ENCODE measurements around the gene SORCS2.

SORCS2 gene

DNA sequence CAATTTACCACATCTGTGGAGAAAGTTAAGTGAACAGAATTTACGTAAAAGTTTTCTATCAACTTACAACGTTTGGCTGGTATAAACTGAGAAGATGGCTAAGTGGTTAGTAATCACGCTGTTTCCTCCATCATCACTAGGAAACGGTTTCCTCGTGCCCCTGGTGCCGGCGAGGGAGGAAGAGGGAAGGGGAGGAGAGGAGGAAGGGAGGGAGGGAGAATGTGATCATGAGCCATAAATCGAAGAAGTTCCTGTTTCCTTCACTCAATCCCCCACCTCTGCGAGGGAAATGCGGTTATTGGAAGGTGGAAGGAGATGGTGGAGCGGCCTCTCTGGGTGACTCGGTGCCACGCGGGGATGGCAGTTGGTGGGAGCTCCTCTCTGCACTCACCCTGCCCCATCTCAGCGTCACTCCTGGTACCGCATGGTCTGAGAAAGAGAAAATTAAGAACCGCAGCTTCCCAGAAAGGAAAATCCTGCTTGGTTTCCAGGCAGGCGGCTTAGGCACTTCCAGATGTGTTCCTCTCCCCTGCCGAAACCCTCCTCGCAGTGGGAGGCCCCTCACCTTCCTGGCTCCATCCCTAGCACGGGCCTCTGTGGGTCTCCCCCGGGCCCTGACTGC is 530.5 kb downstream of the SORCS2 start:
- no peaks in the 10 kb centered on the region for H3K36me3 ChIP-seq (ENCODE audit: insufficient read depth, insufficient read length, low read length)
- H3K9me3 ChIP-seq (ENCODE audit: insufficient read depth, low read length) = no peaks in the 10 kb centered on the region
- DNase-seq (ENCODE audit: low read depth, low spot score) = no peak
- peaks cover 30% of the 10 kb centered on the region for H3K27me3 ChIP-seq (ENCODE audit: insufficient read depth, insufficient read length)
- H3K4me3 ChIP-seq (ENCODE audit: insufficient read length, low read depth) = no peak overlapping the region
- no peak overlapping the region for H3K9ac ChIP-seq (ENCODE audit: insufficient read length, low read depth)
- peaks cover 9% of the 10 kb centered on the region for H3K4me1 ChIP-seq (ENCODE audit: insufficient read depth, insufficient read length)
- no peak for TF ChIP-seq SUZ12 (IDR thresholded peaks at IDR 0.05; ENCODE audit: extremely low read depth, insufficient read depth, insufficient read length)
- TF ChIP-seq ZNF274 (IDR thresholded peaks at IDR 0.05; ENCODE audit: low read depth, low read length) = no peak
- TF ChIP-seq YY1 (IDR thresholded peaks at IDR 0.05; ENCODE audit: insufficient read depth, insufficient read length) = no peak

GRCh38 chr4:7723625-7724024 is 531.3 kb downstream of the SORCS2 start:
- no peak for DNase-seq (ENCODE audit: low read depth, low spot score)
- TF ChIP-seq ZNF274 (IDR thresholded peaks at IDR 0.05; ENCODE audit: low read depth, low read length) (no peak), SUZ12 (IDR thresholded peaks at IDR 0.05; ENCODE audit: extremely low read depth, insufficient read depth, insufficient read length) (no peak), YY1 (IDR thresholded peaks at IDR 0.05; ENCODE audit: insufficient read depth, insufficient read length) (no peak)
- no peaks in the 10 kb centered on the region for H3K36me3 ChIP-seq (ENCODE audit: insufficient read depth, insufficient read length, low read length)
- H3K9me3 ChIP-seq (ENCODE audit: insufficient read depth, low read length) = no peaks in the 10 kb centered on the region
- no peak overlapping the region for H3K9ac ChIP-seq (ENCODE audit: insufficient read length, low read depth)
- peaks cover 23% of the 10 kb centered on the region for H3K27me3 ChIP-seq (ENCODE audit: insufficient read depth, insufficient read length)
- H3K4me1 ChIP-seq (ENCODE audit: insufficient read depth, insufficient read length) = peaks cover 7% of the 10 kb centered on the region
- H3K4me3 ChIP-seq (ENCODE audit: insufficient read length, low read depth) = no peak overlapping the region

- Histone ChIP-seq H3K4me1 (ENCODE audit: insufficient read depth, insufficient read length) (no peaks in the 10 kb centered on the region), H3K36me3 (ENCODE audit: insufficient read depth, insufficient read length, low read length) (no peaks in the 10 kb centered on the region), H3K9ac (ENCODE audit: insufficient read length, low read depth) (no peak overlapping the region), H3K27me3 (ENCODE audit: insufficient read depth, insufficient read length) (peaks cover under 1% of the 10 kb centered on the region), H3K4me3 (ENCODE audit: insufficient read length, low read depth) (no peak overlapping the region), H3K9me3 (ENCODE audit: insufficient read depth, low read length) (no peaks in the 10 kb centered on the region)
- TF ChIP-seq SUZ12 (IDR thresholded peaks at IDR 0.05; ENCODE audit: extremely low read depth, insufficient read depth, insufficient read length) (no peak), YY1 (IDR thresholded peaks at IDR 0.05; ENCODE audit: insufficient read depth, insufficient read length) (no peak), ZNF274 (IDR thresholded peaks at IDR 0.05; ENCODE audit: low read depth, low read length) (no peak)
- DNase-seq (ENCODE audit: low read depth, low spot score) = no peak
Measured at GRCh38 chr4:7725951-7726350, 533.6 kb downstream of the SORCS2 start.

- Histone ChIP-seq H3K27me3 (ENCODE audit: insufficient read depth, insufficient read length) (no peaks in the 10 kb centered on the region), H3K4me1 (ENCODE audit: insufficient read depth, insufficient read length) (no peaks in the 10 kb centered on the region), H3K9ac (ENCODE audit: insufficient read length, low read depth) (no peak overlapping the region), H3K9me3 (ENCODE audit: insufficient read depth, low read length) (no peaks in the 10 kb centered on the region), H3K36me3 (ENCODE audit: insufficient read depth, insufficient read length, low read length) (no peaks in the 10 kb centered on the region), H3K4me3 (ENCODE audit: insufficient read length, low read depth) (no peak overlapping the region)
- no peak for DNase-seq (ENCODE audit: low read depth, low spot score)
- no peak for TF ChIP-seq YY1 (IDR thresholded peaks at IDR 0.05; ENCODE audit: insufficient read depth, insufficient read length)
- TF ChIP-seq ZNF274 (IDR thresholded peaks at IDR 0.05; ENCODE audit: low read depth, low read length) = no peak
- no peak for TF ChIP-seq SUZ12 (IDR thresholded peaks at IDR 0.05; ENCODE audit: extremely low read depth, insufficient read depth, insufficient read length)
Measured at GRCh38 chr4:7726665-7727413, 534.5 kb downstream of the SORCS2 start.

DNA sequence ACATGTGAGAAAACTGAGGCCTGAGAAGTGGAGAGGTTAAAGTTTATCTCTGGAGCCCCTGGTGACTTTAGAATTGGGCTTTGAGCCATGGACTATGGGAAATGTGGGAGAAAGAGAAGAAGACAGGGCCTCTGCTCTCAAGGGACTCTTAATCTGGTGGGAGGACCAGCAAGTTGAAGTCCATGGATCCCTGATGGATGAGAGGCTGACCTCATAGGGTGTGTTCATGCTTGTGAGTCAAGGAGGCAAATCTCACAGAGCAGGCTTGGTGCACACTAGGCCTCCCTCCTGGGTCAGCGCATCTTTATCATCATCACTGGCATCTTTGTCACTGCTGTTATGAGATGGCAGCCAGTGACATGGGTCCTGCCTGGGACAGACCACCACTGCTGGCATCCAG is 535.4 kb downstream of the SORCS2 start:
- Histone ChIP-seq H3K36me3 (ENCODE audit: insufficient read depth, insufficient read length, low read length) (no peaks in the 10 kb centered on the region), H3K9ac (ENCODE audit: insufficient read length, low read depth) (no peak overlapping the region), H3K9me3 (ENCODE audit: insufficient read depth, low read length) (no peaks in the 10 kb centered on the region), H3K27me3 (ENCODE audit: insufficient read depth, insufficient read length) (no peaks in the 10 kb centered on the region), H3K4me1 (ENCODE audit: insufficient read depth, insufficient read length) (no peaks in the 10 kb centered on the region), H3K4me3 (ENCODE audit: insufficient read length, low read depth) (no peak overlapping the region)
- no peak for DNase-seq (ENCODE audit: low read depth, low spot score)
- TF ChIP-seq SUZ12 (IDR thresholded peaks at IDR 0.05; ENCODE audit: extremely low read depth, insufficient read depth, insufficient read length) (no peak), ZNF274 (IDR thresholded peaks at IDR 0.05; ENCODE audit: low read depth, low read length) (no peak), YY1 (IDR thresholded peaks at IDR 0.05; ENCODE audit: insufficient read depth, insufficient read length) (no peak)

DNA sequence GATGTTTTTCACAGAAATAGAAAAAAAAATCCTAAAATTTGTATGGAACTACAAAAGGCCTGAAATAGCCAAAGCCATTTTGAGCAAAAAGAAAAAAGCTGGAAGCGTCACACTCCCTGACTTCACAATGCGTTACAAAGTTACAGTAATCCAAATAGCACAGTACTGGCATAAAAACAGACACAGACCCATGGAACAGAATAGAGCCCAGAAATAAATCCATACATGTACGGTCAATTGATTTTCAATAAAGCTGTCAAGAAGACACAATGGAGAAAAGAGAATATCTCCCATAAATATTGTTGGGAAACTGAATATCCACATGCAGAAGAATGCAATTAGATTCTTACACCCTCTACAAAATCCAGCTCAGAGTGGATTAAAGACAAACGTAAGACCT is 539.1 kb downstream of the SORCS2 start:
- H3K4me1 ChIP-seq (ENCODE audit: insufficient read depth, insufficient read length) = peaks cover 5% of the 10 kb centered on the region
- no peaks in the 10 kb centered on the region for H3K36me3 ChIP-seq (ENCODE audit: insufficient read depth, insufficient read length, low read length)
- H3K9me3 ChIP-seq (ENCODE audit: insufficient read depth, low read length) = no peaks in the 10 kb centered on the region
- DNase-seq (ENCODE audit: low read depth, low spot score) = no peak
- no peaks in the 10 kb centered on the region for H3K27me3 ChIP-seq (ENCODE audit: insufficient read depth, insufficient read length)
- H3K9ac ChIP-seq (ENCODE audit: insufficient read length, low read depth) = no peak overlapping the region
- no peak overlapping the region for H3K4me3 ChIP-seq (ENCODE audit: insufficient read length, low read depth)
- TF ChIP-seq YY1 (IDR thresholded peaks at IDR 0.05; ENCODE audit: insufficient read depth, insufficient read length) = no peak
- no peak for TF ChIP-seq ZNF274 (IDR thresholded peaks at IDR 0.05; ENCODE audit: low read depth, low read length)
- no peak for TF ChIP-seq SUZ12 (IDR thresholded peaks at IDR 0.05; ENCODE audit: extremely low read depth, insufficient read depth, insufficient read length)

DNA sequence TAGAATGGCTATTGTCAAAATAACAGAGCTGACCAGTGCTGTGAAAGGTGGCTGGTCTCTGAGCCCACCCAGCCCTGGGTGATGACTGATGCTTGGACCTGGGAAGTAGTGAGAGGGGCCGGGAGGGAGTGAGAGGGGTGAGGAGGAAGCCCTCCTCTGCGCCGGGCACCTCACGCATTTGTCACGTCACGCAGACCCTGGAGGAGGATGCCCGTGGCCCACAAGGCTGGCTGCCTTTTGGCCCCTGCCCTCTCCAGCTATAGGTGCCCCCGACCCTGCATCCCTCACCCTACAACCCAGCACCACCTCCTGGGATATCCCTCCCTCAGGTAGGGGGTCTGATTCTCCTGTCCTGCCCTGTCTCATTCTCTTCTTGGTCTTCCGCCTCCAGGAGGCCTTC is 539.9 kb downstream of the SORCS2 start:
- H3K4me3 ChIP-seq (ENCODE audit: insufficient read length, low read depth) = no peak overlapping the region
- H3K9ac ChIP-seq (ENCODE audit: insufficient read length, low read depth) = no peak overlapping the region
- H3K9me3 ChIP-seq (ENCODE audit: insufficient read depth, low read length) = no peaks in the 10 kb centered on the region
- H3K36me3 ChIP-seq (ENCODE audit: insufficient read depth, insufficient read length, low read length) = no peaks in the 10 kb centered on the region
- H3K4me1 ChIP-seq (ENCODE audit: insufficient read depth, insufficient read length) = peaks cover 5% of the 10 kb centered on the region
- TF ChIP-seq SUZ12 (IDR thresholded peaks at IDR 0.05; ENCODE audit: extremely low read depth, insufficient read depth, insufficient read length) (no peak), ZNF274 (IDR thresholded peaks at IDR 0.05; ENCODE audit: low read depth, low read length) (no peak), YY1 (IDR thresholded peaks at IDR 0.05; ENCODE audit: insufficient read depth, insufficient read length) (no peak)
- no peaks in the 10 kb centered on the region for H3K27me3 ChIP-seq (ENCODE audit: insufficient read depth, insufficient read length)
- DNase-seq (ENCODE audit: low read depth, low spot score) = no peak
